ENCODE results near the gene ANGPT4. TPM values are rescaled to one million over a fixed set of nuclear protein-coding genes. Genes with fewer than 3 reads are reported as not detected.
"Not testable (repeated sequence)": the region's sequence is repeated elsewhere in the genome, so short reads cannot be mapped to it uniquely, and the experiment has no call there.

Gene ANGPT4
- polyA plus RNA-seq, 1 of the 3 experiments (the other 2 are of a cell fraction) = not detected

GRCh38 chr20:896501-897025, 19.6 kb downstream of the ANGPT4 start:
- Histone ChIP-seq H4K20me1 (ENCODE audit: insufficient read depth) (no peaks in the 10 kb centered on the region), H3K4me2 (no peak overlapping the region), H3K27me3 (ENCODE audit: insufficient read depth) (no peaks in the 10 kb centered on the region; the same call in 1 of the 2 replicates), H3K9me3 (no peaks in the 10 kb centered on the region), H3K79me2 (ENCODE audit: insufficient read depth) (no peaks in the 10 kb centered on the region), H3K9ac (no peak overlapping the region), H3K36me3 (replicated peaks in 1 of 2; ENCODE audit: control insufficient read depth in 1 of 2, insufficient read depth in 2 of 2, low read length in 1 of 2) (no peaks in the 10 kb centered on the region), H3K4me3 (ENCODE audit: low read depth in 2 of 2, low read length in 1 of 2) (no peak overlapping the region), H3F3A (replicated peaks; ENCODE audit: insufficient read depth) (no peaks in the 10 kb centered on the region), H3K27ac (ENCODE audit: low read depth in 2 of 2, low read length in 1 of 2) (no peak overlapping the region), H3K4me1 (ENCODE audit: control insufficient read depth in 1 of 2, insufficient read depth in 2 of 2, low read depth in 1 of 2, low read length in 1 of 2) (peaks cover 0 to under 1% of the 10 kb centered on the region in 2 experiments; a peak in 1 of 4 replicates), H3K9me2 (no peaks in the 10 kb centered on the region), H2AFZ (ENCODE audit: low read depth) (no peak overlapping the region)
- DNase-seq = no peak
- TF ChIP-seq MAX (IDR thresholded peaks at IDR 0.05; ENCODE audit: low read depth) = no peak
- no peak for TF ChIP-seq MXI1 (IDR thresholded peaks at IDR 0.05; ENCODE audit: low read depth, low read length)
- TF ChIP-seq NFIC (IDR thresholded peaks at IDR 0.05; ENCODE audit: borderline replicate concordance) = no peak
- no peak for TF ChIP-seq FOSL2 (IDR thresholded peaks at IDR 0.05; ENCODE audit: borderline replicate concordance, low read depth)
- TF ChIP-seq CHD2 (IDR thresholded peaks at IDR 0.05; ENCODE audit: low read length, partially characterized antibody) = no peak
- no peak for TF ChIP-seq RCOR1 (IDR thresholded peaks at IDR 0.05; ENCODE audit: low read length)
- TF ChIP-seq MEF2A (IDR thresholded peaks at IDR 0.05; ENCODE audit: borderline replicate concordance, low read depth) = no peak
- TF ChIP-seq USF1 (IDR thresholded peaks at IDR 0.05; ENCODE audit: borderline replicate concordance, low read depth) = no peak
- TF ChIP-seq JUND (IDR thresholded peaks at IDR 0.05) = no peak
- no peak for TF ChIP-seq YY1 (IDR thresholded peaks at IDR 0.05; ENCODE audit: low read depth)
- no peak for TF ChIP-seq FOXJ3 (CRISPR knock-in tag; IDR thresholded peaks at IDR 0.05)
- no peak for TF ChIP-seq SMC3 (IDR thresholded peaks at IDR 0.05; ENCODE audit: low read depth, low read length)
- no peak for TF ChIP-seq ZBTB33 (IDR thresholded peaks at IDR 0.05; ENCODE audit: borderline replicate concordance, low read depth)
- TF ChIP-seq FOXM1 (IDR thresholded peaks at IDR 0.05; ENCODE audit: low read depth) = no peak
- TF ChIP-seq GABPA (IDR thresholded peaks at IDR 0.05; ENCODE audit: low read depth) = no peak
- TF ChIP-seq EP300 (IDR thresholded peaks at IDR 0.05; ENCODE audit: borderline replicate concordance in 1 of 2, low read depth in 1 of 2, low read length in 1 of 2) = no peak
- TF ChIP-seq TEAD4 (IDR thresholded peaks at IDR 0.05; ENCODE audit: borderline replicate concordance, insufficient read depth) = no peak
- no peak for TF ChIP-seq USF2 (IDR thresholded peaks at IDR 0.05; ENCODE audit: borderline replicate concordance, low read depth, low read length)
- ChIA-PET POLR2A (no interaction called here), CTCF (no interaction called here)
- 55% methylated on average over 5 of the region's 6 CpGs for WGBS (ENCODE audit: low lambda C conversion rate)

GRCh38 chr20:892371-892770, 23.8 kb downstream of the ANGPT4 start:
- ChIA-PET POLR2A (interaction anchor here (1.0 kb wide), 1 partner anchor 8 kb away, joined by 3 read pairs; no protein-coding TSS in a partner anchor), CTCF (interaction anchor here (1.0 kb wide), 1 partner anchor 76 kb away, joined by 3 read pairs; no protein-coding TSS in a partner anchor)
- not testable (repeated sequence) for H3K4me3 ChIP-seq (ENCODE audit: low read depth in 2 of 2, low read length in 1 of 2); H3K9ac ChIP-seq; H2AFZ ChIP-seq (ENCODE audit: low read depth); H3K4me2 ChIP-seq; H4K20me1 ChIP-seq (ENCODE audit: insufficient read depth); H3K9me2 ChIP-seq; H3K9me3 ChIP-seq; H3K79me2 ChIP-seq (ENCODE audit: insufficient read depth); DNase-seq; H3K27me3 ChIP-seq (ENCODE audit: insufficient read depth); H3K27ac ChIP-seq (ENCODE audit: low read depth in 2 of 2, low read length in 1 of 2); H3F3A ChIP-seq (replicated peaks; ENCODE audit: insufficient read depth); H3K36me3 ChIP-seq (replicated peaks in 1 of 2; ENCODE audit: control insufficient read depth in 1 of 2, insufficient read depth in 2 of 2, low read length in 1 of 2)
- WGBS (ENCODE audit: low lambda C conversion rate) = 49% methylated on average over 5 of the region's 5 CpGs
- H3K4me1 ChIP-seq (ENCODE audit: control insufficient read depth in 1 of 2, insufficient read depth in 2 of 2, low read depth in 1 of 2, low read length in 1 of 2) = peaks cover 0 to 15% of the 10 kb centered on the region in 2 experiments; a peak in 1 of 4 replicates
